Endothelial cell of umbilical vein (primary cell): ENCODE measurements around the gene SARNP.

Source experiments
- EZH2 ChIP-seq: IDR thresholded peaks from 2 replicates; pipeline ENCODE4 v1.6.1; 2012; ENCODE audit warnings: borderline replicate concordance, low read depth, mild to moderate bottlenecking, moderate library complexity, low read length, inconsistent platforms; ENCODE audit not compliant: severe bottlenecking
- POLR2AphosphoS5 ChIP-seq: IDR thresholded peaks from 2 replicates; pipeline ENCODE4 v1.6.1; 2012; ENCODE audit warnings: low read depth, mild to moderate bottlenecking, control low read depth, low read length, moderate library complexity; ENCODE audit not compliant: insufficient read depth

DNA sequence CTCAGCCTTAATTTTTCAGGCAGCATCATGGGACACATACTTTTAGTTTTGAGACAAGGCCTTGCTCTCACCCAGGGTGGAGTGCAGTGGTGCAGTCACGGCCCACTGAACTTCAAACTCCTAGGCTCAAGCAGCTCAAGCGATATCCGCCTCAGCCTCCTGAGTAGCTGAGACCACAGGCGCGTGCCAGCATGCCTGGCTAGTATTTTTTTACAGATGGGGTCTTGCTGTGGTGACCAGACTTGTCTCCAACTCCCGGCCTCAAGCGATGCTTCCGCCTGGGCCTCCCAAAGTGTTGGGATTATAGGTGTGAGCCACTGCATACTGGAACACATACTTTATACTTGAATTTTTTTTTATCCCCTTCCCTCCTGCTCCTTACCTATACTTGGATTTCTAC lies 94.6 kb downstream of the SARNP start:
- no peak for TF ChIP-seq EZH2
- no peak for TF ChIP-seq POLR2AphosphoS5
